ENCODE measurements around the gene BHMT2.

Gene BHMT2, protein sequence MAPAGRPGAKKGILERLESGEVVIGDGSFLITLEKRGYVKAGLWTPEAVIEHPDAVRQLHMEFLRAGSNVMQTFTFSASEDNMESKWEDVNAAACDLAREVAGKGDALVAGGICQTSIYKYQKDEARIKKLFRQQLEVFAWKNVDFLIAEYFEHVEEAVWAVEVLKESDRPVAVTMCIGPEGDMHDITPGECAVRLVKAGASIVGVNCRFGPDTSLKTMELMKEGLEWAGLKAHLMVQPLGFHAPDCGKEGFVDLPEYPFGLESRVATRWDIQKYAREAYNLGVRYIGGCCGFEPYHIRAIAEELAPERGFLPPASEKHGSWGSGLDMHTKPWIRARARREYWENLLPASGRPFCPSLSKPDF

DNA sequence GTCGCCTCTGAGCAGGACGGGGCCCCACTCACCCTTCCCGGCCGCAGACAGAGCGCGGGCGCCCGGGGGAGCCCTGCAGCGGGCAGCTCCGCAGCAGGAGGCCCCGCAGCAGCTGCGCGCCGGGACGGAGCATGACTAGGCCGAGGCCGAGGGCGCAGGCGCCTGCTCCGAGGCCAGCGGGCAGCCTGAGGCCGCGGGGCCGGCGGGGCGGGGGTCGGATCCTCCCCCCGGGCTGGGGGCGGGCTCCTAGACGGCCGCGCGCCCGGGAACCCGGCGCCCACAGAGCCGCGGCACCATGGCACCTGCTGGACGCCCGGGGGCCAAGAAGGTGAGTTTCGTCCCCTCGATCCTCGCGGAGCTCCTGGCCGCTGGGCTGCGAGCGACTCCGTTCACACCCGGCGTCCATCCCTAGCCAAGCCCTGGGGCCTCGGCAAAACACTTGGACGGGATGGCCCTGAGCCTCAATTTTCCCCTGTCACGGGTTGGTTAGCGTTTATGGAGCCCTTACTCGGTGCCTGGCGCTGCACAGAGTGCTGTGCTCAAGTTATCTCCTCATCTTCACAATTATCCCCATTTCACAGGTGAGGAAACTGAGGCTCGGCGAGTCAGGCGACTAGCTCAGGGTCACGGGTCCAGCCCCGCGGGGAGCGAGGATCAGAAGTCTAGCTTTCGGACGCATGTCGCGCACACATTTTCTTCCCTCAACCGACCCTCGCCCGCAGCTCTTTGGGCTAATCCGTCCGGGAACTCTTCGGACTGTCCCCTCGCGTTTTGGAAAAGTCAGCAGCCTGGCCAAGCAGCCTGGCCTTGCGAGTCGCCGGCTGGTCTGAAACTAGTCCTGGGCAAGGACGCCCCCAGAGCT is at the start of gene BHMT2, which contains the start of gene DMGDH:
Gene BHMT2, plus strand, starts transcription at position 280 of the 862 bp plus-strand sequence. Its CDS starts 16 bp downstream, at position 296.
Gene DMGDH, minus strand, starts transcription at position 187 of the 862 bp plus-strand sequence. Its CDS starts 54 bp downstream, at position 133.
- DNase-seq (ENCODE audit: low read depth, low spot score) = no peak

DNA sequence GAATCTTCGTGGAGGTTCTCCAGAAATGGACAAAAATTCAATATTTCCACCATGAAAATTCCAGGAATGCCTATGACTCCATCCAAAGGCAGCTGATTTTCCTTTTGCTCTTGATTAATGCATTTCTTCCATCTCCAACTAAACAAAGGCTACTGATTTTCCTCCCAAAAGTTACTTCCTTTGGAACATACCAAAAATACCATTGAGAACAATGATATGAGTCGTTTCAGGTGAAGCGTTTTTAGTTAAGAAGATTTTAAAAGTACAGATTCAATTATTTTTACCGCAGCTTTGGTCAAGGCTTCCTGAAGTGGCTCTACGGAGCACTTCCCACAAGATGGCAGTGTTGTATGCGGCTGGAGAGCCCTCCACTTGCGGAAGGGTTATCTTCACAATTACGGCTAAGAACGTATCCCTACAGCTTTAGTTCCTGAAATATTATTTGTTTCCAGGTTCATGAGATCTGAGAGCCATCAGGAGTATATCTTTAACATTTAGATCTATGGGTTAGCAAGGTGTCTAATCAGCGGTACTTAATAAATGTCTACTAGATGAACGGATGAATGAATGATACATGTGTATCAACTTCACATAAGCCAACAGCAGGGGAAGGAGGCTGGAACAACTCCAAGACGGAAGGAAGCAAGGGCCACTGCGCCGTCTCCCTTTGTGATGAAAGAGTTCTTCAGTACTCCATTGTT is 48.6 kb upstream of the BHMT2 start:
- peak; percentile 36 for DNase-seq (ENCODE audit: low read depth, low spot score)

DNA sequence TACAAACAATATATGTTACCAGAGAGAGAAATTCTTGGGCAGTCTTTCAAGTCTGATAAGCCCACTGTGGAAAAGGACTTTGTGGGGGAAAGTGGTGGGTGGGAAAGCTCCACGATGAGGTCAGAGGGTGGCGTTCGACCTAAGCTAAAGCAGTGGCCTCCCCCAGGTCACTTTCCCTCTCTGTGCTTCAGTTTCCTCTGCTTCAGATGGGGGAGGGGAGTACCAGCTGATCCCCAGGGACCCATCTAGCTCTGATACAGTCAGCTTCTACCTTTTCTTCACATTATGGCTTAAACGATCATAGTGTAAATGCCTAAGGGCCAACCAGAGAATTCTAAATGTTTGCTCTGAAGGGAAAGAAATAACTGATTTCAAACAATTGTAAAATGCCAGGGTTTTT is 47.8 kb upstream of the BHMT2 start:
- DNase-seq (ENCODE audit: low read depth, low spot score) = no peak

DNA sequence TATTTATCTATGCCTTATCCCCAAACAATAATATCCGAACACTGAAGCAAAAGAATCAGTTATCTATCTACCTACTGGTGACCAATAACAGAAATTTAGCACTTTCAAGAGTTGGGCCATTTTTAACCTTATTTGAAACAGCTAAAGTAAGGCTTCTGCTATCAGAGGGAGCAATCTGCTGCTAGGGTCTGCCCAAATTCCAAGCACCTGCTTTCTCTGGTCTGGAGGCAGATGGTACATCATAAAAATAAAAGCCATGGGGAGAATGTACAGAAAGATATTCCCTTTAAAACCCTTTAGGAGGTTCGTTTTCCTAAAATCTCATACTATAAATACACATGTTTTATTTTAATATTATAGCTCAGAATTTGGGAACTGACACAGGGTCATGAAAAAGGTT is 46.8 kb upstream of the BHMT2 start:
- DNase-seq (ENCODE audit: low read depth, low spot score) = no peak

DNA sequence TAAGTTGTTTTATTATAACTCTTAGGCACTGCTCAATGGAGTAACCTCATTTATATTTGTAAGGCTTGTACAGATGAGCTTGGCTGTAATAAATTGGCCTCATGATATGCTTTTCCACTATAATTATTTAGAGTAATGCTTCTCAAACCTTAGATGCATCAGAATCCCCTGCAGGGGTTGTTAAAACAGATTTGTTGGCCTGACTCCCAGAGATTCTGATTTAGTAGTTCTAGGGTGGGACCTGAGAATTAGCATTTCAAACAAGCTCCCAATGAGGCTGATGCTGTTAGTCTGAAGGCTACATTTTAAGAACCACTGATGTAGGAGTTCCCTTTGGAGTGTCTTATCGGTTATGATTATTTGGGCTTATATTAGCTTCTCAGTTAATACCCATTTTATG is 46.2 kb upstream of the BHMT2 start:
- DNase-seq (ENCODE audit: low read depth, low spot score) = no peak

DNA sequence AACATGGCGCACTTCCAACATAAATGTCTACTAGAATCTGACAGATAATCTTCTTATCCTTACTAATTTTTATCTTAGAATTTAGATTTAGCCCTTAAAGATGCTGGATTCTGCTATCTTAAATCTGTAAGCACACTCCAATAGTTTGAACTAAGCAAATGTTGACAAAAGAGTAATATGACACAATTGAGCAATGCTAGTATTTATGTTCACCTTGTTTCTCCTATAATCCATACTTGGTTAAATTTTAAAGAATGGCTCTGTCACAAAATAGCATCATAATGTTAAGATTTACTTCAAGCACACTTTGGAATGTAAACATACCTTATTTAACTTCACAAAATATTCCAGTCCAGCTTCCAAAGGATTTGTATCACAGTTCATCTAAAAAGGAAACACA is 45.6 kb upstream of the BHMT2 start:
- no peak for DNase-seq (ENCODE audit: low read depth, low spot score)

DNA sequence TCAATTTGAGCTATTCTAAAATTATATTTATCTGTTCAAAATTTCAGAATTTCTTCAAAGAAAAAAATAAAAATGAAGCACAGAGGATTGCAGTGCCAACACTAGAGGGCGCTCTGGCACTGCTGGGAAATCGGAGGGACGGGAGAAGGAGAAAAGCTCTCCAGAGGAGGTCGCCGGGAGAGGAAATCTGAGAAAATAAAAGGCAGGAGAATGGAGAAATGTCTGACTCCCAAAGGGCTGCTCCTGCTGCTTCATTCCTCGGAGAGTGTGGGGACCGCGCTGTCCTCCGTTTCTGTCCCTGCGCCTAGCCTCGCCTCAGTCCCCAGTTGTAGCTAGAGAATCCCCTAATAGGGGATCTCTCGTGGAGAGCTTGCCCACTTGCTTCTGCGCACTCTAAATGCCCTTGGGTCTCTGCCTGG is 44.5 kb upstream of the BHMT2 start:
- peak; percentile 44 for DNase-seq (ENCODE audit: low read depth, low spot score)

DNA sequence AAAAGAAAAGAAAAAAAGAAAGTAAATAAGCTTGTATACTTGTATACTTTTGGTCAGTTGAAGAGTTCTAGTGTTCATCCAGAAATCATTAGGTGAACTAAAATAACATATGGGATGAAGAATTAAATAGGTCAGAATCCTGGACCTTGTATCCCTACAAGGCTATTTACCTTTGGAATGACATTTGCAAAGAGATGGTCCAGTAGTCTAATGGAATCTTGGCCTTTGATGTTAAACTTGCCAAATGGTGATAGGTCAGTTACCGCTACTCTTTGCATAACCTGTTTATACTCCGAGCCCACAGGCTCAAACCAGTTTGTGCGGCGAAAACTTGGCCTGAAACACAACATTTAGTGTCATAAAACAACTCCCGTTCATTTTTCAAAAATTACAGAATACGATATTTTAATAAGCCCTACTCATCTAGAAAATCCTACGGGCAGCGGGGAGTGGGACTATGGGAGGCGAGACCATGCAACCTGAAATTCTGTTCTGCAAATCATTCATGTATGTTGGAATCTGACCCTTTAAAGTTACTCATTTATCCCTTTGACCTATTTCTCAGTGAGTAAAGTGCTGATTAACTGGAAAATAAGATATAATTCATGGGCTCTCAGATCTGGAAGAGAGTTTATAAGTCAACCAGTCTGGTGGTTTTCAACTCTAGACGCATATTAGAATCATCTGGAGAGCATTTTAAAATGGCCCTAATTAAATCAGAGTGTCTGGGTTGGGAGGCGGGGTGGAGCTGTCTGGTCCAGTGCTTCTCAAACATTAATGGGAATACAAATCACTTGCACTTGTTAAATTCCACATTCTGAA is 38.7 kb upstream of the BHMT2 start:
- DNase-seq (ENCODE audit: low read depth, low spot score) = no peak

DNA sequence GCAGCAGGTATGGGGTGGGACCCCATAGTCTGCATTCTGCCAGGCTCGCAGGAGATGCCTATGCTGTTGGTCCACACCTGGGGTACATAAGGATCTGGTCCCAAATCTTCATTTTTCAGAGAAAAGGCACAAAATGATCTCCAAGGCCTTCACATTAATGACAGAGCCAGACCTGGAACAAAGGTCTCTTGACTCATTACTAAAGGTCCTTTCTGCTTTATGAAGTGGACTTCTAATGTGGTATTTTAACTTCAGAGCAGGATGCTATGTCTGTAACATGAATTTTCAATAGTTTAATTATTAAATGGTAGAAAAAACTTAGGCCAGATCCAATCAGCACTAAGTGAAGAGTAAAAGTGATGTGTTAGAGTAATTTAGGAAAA is 38.1 kb upstream of the BHMT2 start:
- no peak for DNase-seq (ENCODE audit: low read depth, low spot score)

DNA sequence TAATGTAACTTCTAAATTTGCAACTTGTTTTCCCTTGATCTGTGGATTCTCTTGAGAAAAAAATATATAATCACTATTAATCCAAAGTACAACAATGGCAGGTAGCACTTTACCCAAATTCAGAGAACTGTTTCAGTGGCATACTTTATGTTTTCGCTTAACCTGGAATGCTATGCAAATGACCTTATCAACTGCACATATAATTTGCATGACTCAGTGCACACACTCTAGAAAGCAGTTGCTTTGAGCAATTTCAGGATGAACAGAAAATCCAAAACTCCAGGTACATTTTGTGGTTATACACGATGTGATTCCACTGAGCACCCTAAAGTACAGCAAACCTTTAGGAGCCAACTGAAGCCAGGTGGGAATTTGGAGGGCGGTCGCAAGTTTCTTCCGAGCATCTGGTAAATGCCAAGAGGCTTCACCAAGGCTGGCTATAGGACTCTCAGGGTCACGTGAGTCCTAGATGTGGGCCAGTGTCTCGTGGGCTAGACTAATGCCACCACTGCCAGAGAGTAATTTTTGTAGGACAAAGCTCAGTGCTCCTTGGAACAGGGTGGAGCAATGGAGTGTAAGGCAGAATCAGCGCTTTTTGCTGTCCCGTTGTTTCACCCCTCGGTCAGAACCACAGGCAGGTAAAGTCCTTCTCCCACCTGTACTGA is 37.4 kb upstream of the BHMT2 start:
- DNase-seq (ENCODE audit: low read depth, low spot score) = no peak

DNA sequence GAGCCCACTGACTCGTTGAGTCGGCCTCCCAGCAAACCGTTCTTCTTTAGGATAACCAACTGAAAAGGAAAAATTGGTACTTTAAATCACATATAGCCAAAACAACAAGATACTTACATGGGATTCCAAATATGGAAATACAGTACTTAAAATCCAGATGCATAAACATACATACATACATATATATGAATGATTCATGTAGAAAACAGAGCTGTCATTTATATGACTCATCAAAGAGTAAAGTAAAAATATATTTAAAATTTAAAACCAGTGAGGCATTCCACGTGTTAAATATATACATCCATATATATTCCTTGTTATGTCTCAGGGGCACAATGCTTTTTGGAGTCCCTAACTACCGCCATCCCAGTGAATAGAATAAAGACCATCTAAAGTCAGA is 36.8 kb upstream of the BHMT2 start:
- DNase-seq (ENCODE audit: low read depth, low spot score) = no peak

DNA sequence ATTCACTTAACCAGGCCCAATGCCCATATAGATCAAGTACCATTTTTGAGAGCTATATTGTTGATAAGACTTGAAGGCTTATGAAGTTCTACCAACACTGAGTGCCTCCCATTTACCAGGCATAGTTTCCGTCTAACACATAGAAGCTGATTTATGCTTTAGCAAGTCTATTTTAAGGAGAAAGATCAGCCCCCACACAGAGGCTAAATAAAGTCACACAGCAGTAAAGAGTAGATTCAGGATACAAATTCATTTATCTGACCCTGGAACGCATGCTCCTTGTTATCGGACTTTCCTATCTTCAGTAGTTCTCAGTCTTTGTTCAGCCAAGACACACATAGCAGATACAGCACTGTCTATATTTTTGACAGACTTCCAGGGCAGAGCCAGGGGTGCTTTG is 34.3 kb upstream of the BHMT2 start:
- DNase-seq (ENCODE audit: low read depth, low spot score) = no peak

DNA sequence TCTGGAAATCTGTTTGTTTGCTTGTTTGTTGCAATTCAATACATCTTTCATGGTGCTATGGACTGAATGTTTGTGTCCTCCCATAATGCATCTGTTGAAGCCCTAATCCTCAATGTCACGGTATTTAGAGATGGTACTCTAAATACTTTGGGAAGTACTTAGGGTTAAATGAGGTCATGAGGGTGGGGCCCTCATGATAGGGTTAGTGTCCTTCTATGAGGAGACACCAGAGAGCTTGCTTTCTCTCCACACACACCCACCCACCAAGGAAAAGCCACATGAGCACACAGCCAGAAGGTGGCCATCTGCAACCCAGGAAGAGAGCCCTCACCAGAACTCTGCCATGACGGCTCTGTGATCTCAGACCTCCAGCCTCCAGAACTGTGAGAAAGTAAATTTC is 32.8 kb upstream of the BHMT2 start:
- no peak for DNase-seq (ENCODE audit: low read depth, low spot score)

DNA sequence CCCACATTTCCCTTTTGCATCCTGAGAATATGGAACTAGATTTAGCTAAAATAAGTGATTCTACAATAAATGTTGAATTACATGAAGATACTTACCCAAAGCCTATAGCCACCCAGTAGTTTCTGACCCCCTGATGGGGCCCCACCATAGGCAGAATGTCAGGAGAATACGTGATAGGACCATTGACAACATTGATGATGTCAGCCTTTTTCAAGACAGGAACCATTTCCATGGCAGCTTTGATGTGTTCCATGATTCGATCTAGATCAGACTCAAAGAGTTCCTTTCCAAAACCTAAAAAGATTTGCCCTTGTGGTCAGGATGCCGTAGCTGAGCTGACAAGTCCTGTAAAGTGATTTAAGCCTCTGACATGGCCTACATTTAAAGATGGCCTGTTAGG is 27.4 kb upstream of the BHMT2 start:
- DNase-seq (ENCODE audit: low read depth, low spot score) = no peak

DNA sequence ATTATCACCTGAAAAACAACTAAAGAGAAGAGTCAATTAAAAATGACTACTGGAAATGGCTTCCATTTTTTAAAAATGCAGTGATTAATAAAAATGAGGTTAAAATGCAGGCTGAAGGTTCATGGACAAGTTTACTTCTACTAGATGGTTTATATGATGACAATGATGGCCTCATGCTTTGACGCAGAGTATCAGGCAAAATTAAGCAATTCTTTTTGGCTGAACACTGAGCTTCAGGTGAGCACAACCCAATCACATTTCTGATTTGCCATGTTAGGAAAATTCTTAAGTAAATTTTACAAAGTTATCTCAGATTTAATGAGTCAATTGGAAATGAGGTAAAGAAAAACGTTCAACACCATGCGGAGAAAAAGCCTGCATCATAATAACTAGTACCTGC is 22.4 kb upstream of the BHMT2 start:
- DNase-seq (ENCODE audit: low read depth, low spot score) = no peak

DNA sequence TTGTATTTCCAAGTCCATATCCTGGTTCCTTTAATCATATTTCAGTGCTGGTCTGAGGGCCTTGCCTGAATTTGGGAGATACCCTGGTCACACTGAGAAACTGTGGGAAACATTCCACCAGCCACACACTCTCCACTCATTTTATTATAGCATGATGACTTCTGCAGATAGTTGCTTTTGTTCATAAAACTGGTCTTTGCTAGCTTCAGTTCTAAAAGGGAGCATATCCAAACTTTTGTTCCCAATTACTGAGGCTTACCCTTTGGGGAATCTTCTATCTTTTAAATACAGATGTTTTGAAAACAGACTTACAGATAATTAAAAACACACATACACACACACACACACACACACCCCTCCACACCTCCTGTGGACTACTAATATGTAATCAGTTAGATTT is 21.1 kb upstream of the BHMT2 start:
- DNase-seq (ENCODE audit: low read depth, low spot score) = no peak

DNA sequence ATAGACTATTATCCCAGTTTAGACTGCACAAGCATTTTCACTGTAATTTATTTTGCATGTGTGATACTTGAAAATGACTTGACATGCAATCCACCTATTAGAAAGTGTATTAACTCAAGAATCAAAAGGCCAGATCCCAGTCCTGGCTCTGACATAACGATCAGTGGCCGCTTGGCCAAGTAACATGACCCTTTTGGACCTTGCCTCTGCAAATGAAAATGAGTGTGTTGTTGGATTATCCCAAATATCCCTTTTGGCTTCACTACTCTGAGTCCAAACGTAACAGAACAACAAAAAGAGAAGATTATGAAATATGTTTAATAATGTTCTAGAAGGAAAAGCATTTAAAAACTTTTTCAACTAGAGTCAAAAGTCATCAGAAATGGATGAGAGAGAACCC is 19.1 kb upstream of the BHMT2 start:
- no peak for DNase-seq (ENCODE audit: low read depth, low spot score)

DNA sequence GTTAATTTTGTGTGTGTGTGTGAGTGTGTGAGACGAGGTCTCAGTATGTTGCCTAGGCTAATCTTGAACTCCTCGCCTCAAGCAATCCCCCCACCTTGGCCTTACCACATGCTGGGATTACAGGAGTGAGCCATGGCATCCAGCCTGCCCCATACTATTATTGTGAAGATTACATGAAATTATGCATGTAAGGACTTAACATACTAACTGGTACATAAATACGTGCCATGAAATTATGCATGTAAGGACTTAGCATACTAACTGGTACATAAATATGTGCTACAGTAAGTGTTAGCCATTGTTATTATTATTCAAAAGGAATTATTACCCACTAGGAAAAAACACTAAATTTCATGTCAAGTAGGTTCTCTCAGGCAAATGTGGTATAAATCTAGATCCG is 16.2 kb upstream of the BHMT2 start:
- DNase-seq (ENCODE audit: low read depth, low spot score) = no peak

DNA sequence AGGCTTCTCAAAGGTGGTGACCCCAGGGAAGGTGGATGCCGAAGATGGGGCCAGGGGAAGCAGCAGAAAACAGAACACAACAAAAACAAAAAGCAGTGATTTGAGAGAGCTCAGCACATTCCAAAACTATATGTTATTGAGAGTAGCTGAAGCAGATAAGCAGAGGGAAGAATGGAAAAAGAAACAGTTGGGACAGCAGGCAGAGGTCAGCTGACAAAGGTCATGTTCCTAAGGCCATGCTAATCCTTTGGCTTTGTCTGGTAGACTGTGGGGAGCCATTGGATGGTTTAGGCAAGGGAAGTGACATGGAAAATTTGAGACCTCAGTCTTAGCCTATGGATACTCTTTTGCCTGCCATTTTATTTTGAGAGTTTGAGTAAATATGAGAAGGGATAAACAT is 14.6 kb upstream of the BHMT2 start:
- no peak for DNase-seq (ENCODE audit: low read depth, low spot score)

DNA sequence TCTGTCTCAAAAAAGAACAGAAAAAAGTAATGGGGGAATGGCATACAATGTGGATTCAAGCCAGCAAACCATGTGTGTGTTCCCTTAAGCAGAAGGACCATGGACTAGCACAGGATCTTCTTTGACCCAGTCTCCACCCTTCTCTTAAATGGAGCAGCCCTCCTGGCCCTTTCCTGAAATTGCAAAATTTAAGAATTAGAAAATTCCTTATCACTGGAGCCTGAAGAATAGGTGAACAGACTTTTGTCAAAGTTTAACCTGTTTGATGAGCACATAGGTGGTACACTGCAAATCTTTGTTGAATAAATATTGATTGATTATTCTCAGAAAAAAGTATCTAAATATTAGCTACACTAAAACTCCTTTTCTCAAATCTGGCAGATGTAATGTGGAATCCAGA is 12.7 kb upstream of the BHMT2 start:
- no peak for DNase-seq (ENCODE audit: low read depth, low spot score)

DNA sequence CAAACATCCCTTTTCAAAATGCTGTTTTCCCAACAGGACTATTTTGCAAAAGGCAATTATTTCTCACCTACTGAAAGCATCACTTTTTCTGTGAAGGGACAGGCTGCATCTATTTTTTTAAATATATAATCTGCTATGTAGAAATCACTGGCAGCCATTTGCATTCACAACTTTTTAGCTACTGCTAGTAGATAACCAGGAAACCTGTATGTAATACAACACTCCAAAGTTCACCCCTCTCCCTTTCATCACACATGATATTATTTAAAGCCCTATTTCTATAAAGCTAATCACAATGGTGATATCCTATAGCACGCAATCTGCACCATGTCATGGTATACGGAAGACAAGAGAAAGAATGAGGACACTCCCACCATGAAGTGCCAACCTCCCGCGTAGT is 9.9 kb upstream of the BHMT2 start:
- no peak for DNase-seq (ENCODE audit: low read depth, low spot score)
